IMR-90 (cell line): ENCODE measurements around the gene SLC25A38. TPM values are rescaled to one million over a fixed set of nuclear protein-coding genes. Genes with fewer than 3 reads are reported as not detected.

Source experiments
- ATAC-seq: fragments of 200-7000 bp; cut with Tn5 transposase; 2 replicates; pipeline ENCODE4 v1.9.1; 2020; ENCODE audit warnings: low read depth, mild to moderate bottlenecking, moderate library complexity
- BruUV-seq: library from RNA; stranded (reverse); fragments of 400-500 nt; replicated peaks from 2 replicates; lab custom pipeline; 2021; lab: Mats Ljungman, UMichigan
- CTCF ChIA-PET: fragments of 300-600 bp; formaldehyde crosslinking; extraction: SDS; loops from one replicate; lab custom pipeline; 2021; ENCODE audit warnings: antibody characterized with exemption; lab: Yijun Ruan, JAX
- POLR2A ChIA-PET: fragments of 300-600 bp; sonication (Branson Sonifier 250); formaldehyde crosslinking; loops from one replicate; lab custom pipeline; 2022; ENCODE audit warnings: antibody characterized with exemption; ENCODE audit not compliant: unreplicated experiment; lab: Charles Lee
- DNase-seq: peaks from one replicate; pipeline ENCODE4 v3.0.0; 2013
- H2AFZ ChIP-seq: replicated peaks from 2 replicates; pipeline ENCODE3; 2013; ENCODE audit warnings: low read length, mild to moderate bottlenecking; ENCODE audit not compliant: poor library complexity
- H2AK5ac ChIP-seq: 2 replicates; pipeline ENCODE4 v1.6.1; 2013; ENCODE audit warnings: low read depth, low read length, inconsistent platforms
- H2AK9ac ChIP-seq: replicated peaks from 2 replicates; pipeline ENCODE3; 2013; ENCODE audit warnings: mild to moderate bottlenecking, low read depth, low read length, moderate library complexity; ENCODE audit not compliant: poor library complexity
- H2BK120ac ChIP-seq: 2 replicates; pipeline ENCODE4 v1.6.1; 2013; ENCODE audit warnings: low read depth, low read length, inconsistent platforms
- H2BK15ac ChIP-seq: 3 replicates; pipeline ENCODE4 v1.6.1; 2013; ENCODE audit warnings: low read depth, low read length, inconsistent platforms
- H2BK20ac ChIP-seq: 2 replicates; pipeline ENCODE4 v1.6.1; 2013; ENCODE audit warnings: low read depth, mild to moderate bottlenecking, inconsistent platforms, low read length, moderate library complexity
- H2BK5ac ChIP-seq: 2 replicates; pipeline ENCODE4 v1.6.1; 2013; ENCODE audit warnings: mild to moderate bottlenecking, low read depth, low read length, inconsistent platforms; ENCODE audit not compliant: poor library complexity, severe bottlenecking
- H3K14ac ChIP-seq: replicated peaks from 2 replicates; pipeline ENCODE4 v1.6.1; 2013; ENCODE audit warnings: low read depth, low read length, inconsistent platforms
- H3K18ac ChIP-seq: 2 replicates; pipeline ENCODE4 v1.6.1; 2013; ENCODE audit warnings: low read depth, low read length, control low read depth
- H3K23ac ChIP-seq: 2 replicates; pipeline ENCODE4 v1.6.1; 2013; ENCODE audit warnings: low read depth, low read length, inconsistent platforms
- H3K27ac ChIP-seq: 2 replicates; pipeline ENCODE4 v1.5.1; 2013; ENCODE audit warnings: mild to moderate bottlenecking, control low read depth, low read length; ENCODE audit not compliant: insufficient read depth
- H3K27me3 ChIP-seq: 2 replicates; pipeline ENCODE4 v1.6.1; 2013; ENCODE audit warnings: low read length; ENCODE audit not compliant: control insufficient read depth, insufficient read depth
- H3K36me3 ChIP-seq: 2 replicates; pipeline ENCODE4 v1.6.1; 2013; ENCODE audit warnings: low read length, mixed read lengths; ENCODE audit not compliant: control insufficient read depth, insufficient read depth
- H3K4ac ChIP-seq: 2 replicates; pipeline ENCODE4 v1.6.1; 2013; ENCODE audit warnings: low read depth, low read length, inconsistent platforms
- H3K4me1 ChIP-seq: 2 replicates; pipeline ENCODE4 v1.6.1; 2013; ENCODE audit warnings: low read length, mixed read lengths; ENCODE audit not compliant: control insufficient read depth, insufficient read depth
- H3K4me2 ChIP-seq: 2 replicates; pipeline ENCODE4 v1.6.1; 2013; ENCODE audit warnings: low read depth, mild to moderate bottlenecking, control low read depth, low read length, moderate library complexity
- H3K4me3 ChIP-seq: 2 replicates; pipeline ENCODE4 v1.5.1; 2013; ENCODE audit warnings: low read depth, mild to moderate bottlenecking, control low read depth, low read length, moderate library complexity; ENCODE audit not compliant: insufficient read depth
- H3K56ac ChIP-seq: 2 replicates; pipeline ENCODE4 v1.6.1; 2013; ENCODE audit warnings: low read length, inconsistent platforms; ENCODE audit not compliant: insufficient read depth; ENCODE audit errors: extremely low read depth
- H3K79me1 ChIP-seq, 2 experiments: 2 replicates each; pipeline ENCODE4 v1.6.1; 2013; ENCODE audit warnings: low read length in 2 of 2, inconsistent platforms in 1 of 2, low read depth in 1 of 2
- H3K9ac ChIP-seq: 2 replicates; pipeline ENCODE4 v1.6.1; 2013; ENCODE audit warnings: low read depth, low read length, control low read depth
- H3K9me1 ChIP-seq: 2 replicates; pipeline ENCODE4 v1.6.1; 2013; ENCODE audit warnings: low read length, inconsistent platforms; ENCODE audit not compliant: insufficient read depth
- H3K9me3 ChIP-seq: 2 replicates; pipeline ENCODE4 v1.6.1; 2013; ENCODE audit warnings: low read length; ENCODE audit not compliant: control insufficient read depth, insufficient read depth
- H4K20me1 ChIP-seq: 2 replicates; pipeline ENCODE4 v1.6.1; 2013; ENCODE audit warnings: low read length, inconsistent platforms; ENCODE audit not compliant: insufficient read depth
- H4K5ac ChIP-seq: 2 replicates; pipeline ENCODE4 v1.6.1; 2013; ENCODE audit warnings: mild to moderate bottlenecking, low read depth, low read length, control low read depth
- H4K8ac ChIP-seq, 2 experiments: 2 replicates each; pipeline ENCODE4 v1.6.1; 2013; ENCODE audit warnings: low read depth in 2 of 2, low read length in 2 of 2, control low read depth in 1 of 2, inconsistent platforms in 1 of 2
- H4K91ac ChIP-seq: 2 replicates; pipeline ENCODE4 v1.6.1; 2013; ENCODE audit warnings: low read depth, low read length, inconsistent platforms; ENCODE audit not compliant: insufficient read depth
- BHLHE40 ChIP-seq: fragments of 150-350 bp; IDR thresholded peaks from 2 replicates; pipeline ENCODE4 v1.6.1; 2016; ENCODE audit warnings: mild to moderate bottlenecking, low read depth, low read length
- CEBPB ChIP-seq: IDR thresholded peaks from 2 replicates; pipeline ENCODE4 v1.6.1; 2012; ENCODE audit warnings: low read depth, low read length, improper control_type of control experiment
- CHD1 ChIP-seq: IDR thresholded peaks from 2 replicates; pipeline ENCODE4 v1.6.1; 2012; ENCODE audit warnings: low read depth, low read length, improper control_type of control experiment
- CTCF ChIP-seq: conservative IDR thresholded peaks from 2 replicates; pipeline ENCODE4 v1.5.1; 2012; ENCODE audit warnings: mild to moderate bottlenecking, low read depth, low read length, improper control_type of control experiment
- ELK1 ChIP-seq: fragments of 150-350 bp; IDR thresholded peaks from 2 replicates; pipeline ENCODE4 v1.6.1; 2016; ENCODE audit warnings: low read depth, mild to moderate bottlenecking, low read length, moderate library complexity, borderline replicate concordance
- FOS ChIP-seq: fragments of 150-350 bp; IDR thresholded peaks from 2 replicates; pipeline ENCODE4 v1.6.1; 2016; ENCODE audit warnings: low read depth, low read length
- MAFK ChIP-seq: IDR thresholded peaks from 2 replicates; pipeline ENCODE4 v1.6.1; 2012; ENCODE audit warnings: low read depth, low read length, improper control_type of control experiment
- MAZ ChIP-seq: IDR thresholded peaks from 2 replicates; pipeline ENCODE4 v1.6.1; 2012; ENCODE audit warnings: low read depth, mild to moderate bottlenecking, low read length, improper control_type of control experiment, moderate library complexity, borderline replicate concordance
- MXI1 ChIP-seq: IDR thresholded peaks from 2 replicates; pipeline ENCODE4 v1.6.1; 2012; ENCODE audit warnings: low read depth, mild to moderate bottlenecking, low read length, moderate library complexity, borderline replicate concordance
- NFE2L2 ChIP-seq: fragments of 150-350 bp; IDR thresholded peaks from 2 replicates; pipeline ENCODE4 v1.6.1; 2016; ENCODE audit warnings: low read depth, mild to moderate bottlenecking, low read length
- POLR2A ChIP-seq: IDR thresholded peaks from 2 replicates; pipeline ENCODE4 v1.6.1; 2012; ENCODE audit warnings: mild to moderate bottlenecking, low read depth, low read length
- RAD21 ChIP-seq: IDR thresholded peaks from 2 replicates; pipeline ENCODE4 v1.6.1; 2012; ENCODE audit warnings: low read length, improper control_type of control experiment
- RCOR1 ChIP-seq: IDR thresholded peaks from 2 replicates; pipeline ENCODE4 v1.6.1; 2012; ENCODE audit warnings: mild to moderate bottlenecking, low read length, improper control_type of control experiment; ENCODE audit not compliant: insufficient replicate concordance
- RFX5 ChIP-seq: IDR thresholded peaks from 2 replicates; pipeline ENCODE4 v1.8.0; 2012; ENCODE audit warnings: low read depth, mild to moderate bottlenecking, low read length, moderate library complexity
- SMC3 ChIP-seq: fragments of 150-350 bp; IDR thresholded peaks from 2 replicates; pipeline ENCODE4 v1.6.1; 2016; ENCODE audit warnings: low read depth, mild to moderate bottlenecking, antibody characterized with exemption, low read length, moderate library complexity
- USF2 ChIP-seq: fragments of 150-350 bp; IDR thresholded peaks from 2 replicates; pipeline ENCODE4 v1.6.1; 2017; ENCODE audit warnings: mild to moderate bottlenecking, antibody characterized with exemption, low read length, low read depth
- WGBS, 2 experiments: methylation state at CpG; one replicate each; pipeline versions ENCODE4 v1.1.5 to v1.1.7; 2013; ENCODE audit warnings: missing lambda C conversion rate in 2 of 2; ENCODE audit not compliant: insufficient read length in 1 of 2; ENCODE audit errors: extremely low coverage in 2 of 2; 5-methylcytosine and 5-hydroxymethylcytosine counted together
- dilution Hi-C: fragments of 300-500 bp; cut with HindIII; formaldehyde crosslinking; loops from one replicate; pipeline ENCODE4 v1.14.3; 2018; ENCODE audit warnings: low sequenced_read_pairs; ENCODE audit not compliant: unreplicated experiment
- in situ Hi-C: fragments of 300-500 bp; cut with MboI; formaldehyde crosslinking; loops from 3 replicates; pipeline ENCODE4 v1.14.3; 2019; ENCODE audit warnings: low sequenced_read_pairs, inconsistent platforms, mixed read lengths
- intact Hi-C: fragments of 100-400 bp; cut with micrococcal nuclease; formaldehyde crosslinking; loops from 2 replicates; pipeline ENCODE4 v1.10.0; 2022
- polyA plus RNA-seq, 3 experiments: library from polyadenylated mRNA; depleted of rRNA; stranded (reverse); fragments of >200 nt; gene quantifications; 2 replicates each; pipeline ENCODE4 v1.2.3, GENCODE V29; 2012; ENCODE audit warnings: low replicate concordance in 1 of 3
- total RNA-seq: library from RNA; depleted of rRNA; stranded (reverse); fragments of >200 nt; gene quantifications from 2 replicates; pipeline ENCODE4 v1.2.3, GENCODE V29; 2012

The SLC25A38 gene
- total and polyA plus RNA-seq, 2 of the 4 experiments (the other 2 are of a cell fraction) = 17.4 to 22.6 TPM

- Histone ChIP-seq H3K9me3 (no peaks in the 10 kb centered on the region), H3K14ac (no peak overlapping the region), H3K79me1 (no peaks in the 10 kb centered on the region), H4K91ac (no peak overlapping the region), H2BK15ac (no peak overlapping the region), H3K4ac (no peak overlapping the region), H4K5ac (no peak overlapping the region), H3K27ac (no peak overlapping the region), H2BK20ac (no peak overlapping the region), H3K4me2 (no peak overlapping the region), H2AK9ac (no peak overlapping the region), H3K4me3 (no peak overlapping the region), H3K9me1 (no peaks in the 10 kb centered on the region), H3K36me3 (no peaks in the 10 kb centered on the region), H3K56ac (no peak overlapping the region), H4K8ac (no peak overlapping the region), H3K23ac (no peak overlapping the region), H3K18ac (no peak overlapping the region), H3K27me3 (no peaks in the 10 kb centered on the region; the same call in 1 of the 2 replicates), H2BK5ac (no peak overlapping the region), H3K4me1 (no peaks in the 10 kb centered on the region), H4K20me1 (no peaks in the 10 kb centered on the region), H2AFZ (no peak overlapping the region), H2AK5ac (no peak overlapping the region), H2BK120ac (no peak overlapping the region), H3K9ac (no peak overlapping the region)
- ATAC-seq (no peak), DNase-seq (no peak)
- POLR2A ChIA-PET = no interaction called here
- intact Hi-C loops = no loop called here
- in situ Hi-C loops = no loop called here
- no TSS peak for BruUV-seq
- no CpG with 5 or more reads among the region's 1 CpG for WGBS, 2 experiments
- TF ChIP-seq CEBPB = no peak
- TF ChIP-seq CTCF = no peak
- no peak for TF ChIP-seq POLR2A
- TF ChIP-seq RCOR1 = no peak
- no peak for TF ChIP-seq BHLHE40
- no peak for TF ChIP-seq MAFK
- no peak for TF ChIP-seq MXI1
- no peak for TF ChIP-seq CHD1
- no peak for TF ChIP-seq ELK1
- no peak for TF ChIP-seq NFE2L2
- TF ChIP-seq RFX5 = no peak
- no peak for TF ChIP-seq SMC3
- no peak for TF ChIP-seq USF2
- TF ChIP-seq FOS = no peak
- TF ChIP-seq RAD21 = no peak
- TF ChIP-seq MAZ = no peak
- dilution Hi-C loops = no loop called here
- CTCF ChIA-PET = no interaction called here
Measured at GRCh38 chr3:39343076-39343717, 40.0 kb upstream of the SLC25A38 start.
